ENCODE measurements around the gene HNF1A.

GRCh38 chr12:120979220-120979861 is 998 bp downstream of the HNF1A start:
- TF ChIP-seq, protein P1, sequence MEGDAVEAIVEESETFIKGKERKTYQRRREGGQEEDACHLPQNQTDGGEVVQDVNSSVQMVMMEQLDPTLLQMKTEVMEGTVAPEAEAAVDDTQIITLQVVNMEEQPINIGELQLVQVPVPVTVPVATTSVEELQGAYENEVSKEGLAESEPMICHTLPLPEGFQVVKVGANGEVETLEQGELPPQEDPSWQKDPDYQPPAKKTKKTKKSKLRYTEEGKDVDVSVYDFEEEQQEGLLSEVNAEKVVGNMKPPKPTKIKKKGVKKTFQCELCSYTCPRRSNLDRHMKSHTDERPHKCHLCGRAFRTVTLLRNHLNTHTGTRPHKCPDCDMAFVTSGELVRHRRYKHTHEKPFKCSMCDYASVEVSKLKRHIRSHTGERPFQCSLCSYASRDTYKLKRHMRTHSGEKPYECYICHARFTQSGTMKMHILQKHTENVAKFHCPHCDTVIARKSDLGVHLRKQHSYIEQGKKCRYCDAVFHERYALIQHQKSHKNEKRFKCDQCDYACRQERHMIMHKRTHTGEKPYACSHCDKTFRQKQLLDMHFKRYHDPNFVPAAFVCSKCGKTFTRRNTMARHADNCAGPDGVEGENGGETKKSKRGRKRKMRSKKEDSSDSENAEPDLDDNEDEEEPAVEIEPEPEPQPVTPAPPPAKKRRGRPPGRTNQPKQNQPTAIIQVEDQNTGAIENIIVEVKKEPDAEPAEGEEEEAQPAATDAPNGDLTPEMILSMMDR (IDR thresholded peaks at IDR 0.05; ENCODE audit: low read depth, low read length) = no peak
- no peak for TF ChIP-seq EZH2phosphoT487 (IDR thresholded peaks at IDR 0.05; ENCODE audit: low read depth)

Measured in OCI-LY3 (cell line).